HG03354 (cell line): Measurements from ENCODE around the gene EME1.
"Not testable (repeated sequence)": the region's sequence is repeated elsewhere in the genome, so short reads cannot be mapped to it uniquely, and the experiment has no call there.

Source experiments
- ATAC-seq: cut with Tn5 transposase; IDR thresholded peaks from one replicate; pipeline ENCODE4 v1.9.1; 2021; ENCODE audit warnings: mild to moderate bottlenecking; ENCODE audit not compliant: unreplicated experiment, poor library complexity, severe bottlenecking

EME1 gene

GRCh38 chr17:50421308-50422051 is 48.5 kb downstream of the EME1 start:
- ATAC-seq: no peak

- ATAC-seq: no peak
Measured at GRCh38 chr17:50422738-50423137, 49.7 kb downstream of the EME1 start.

- ATAC-seq: no peak
Measured at GRCh38 chr17:50423553-50424159, 50.6 kb downstream of the EME1 start.

GRCh38 chr17:50424246-50424995 is 51.4 kb downstream of the EME1 start:
- no peak for ATAC-seq

- ATAC-seq: no peak
Measured at GRCh38 chr17:50424996-50425681, 52.1 kb downstream of the EME1 start.

GRCh38 chr17:50425682-50426471 is 52.8 kb downstream of the EME1 start, which contains the start of gene ACSF2:
Gene ACSF2, plus strand, starts transcription at chr17:50426218. Its CDS starts 44 bp downstream, at chr17:50426262.
- ATAC-seq: peak; percentile 52

GRCh38 chr17:50426472-50426782 is 53.4 kb downstream of the EME1 start:
- ATAC-seq: no peak

GRCh38 chr17:50426814-50427787 is 54.1 kb downstream of the EME1 start:
- ATAC-seq: peak; percentile 52

- ATAC-seq: not testable (repeated sequence)
Measured at GRCh38 chr17:50428126-50428525, 55.1 kb downstream of the EME1 start.

- no peak for ATAC-seq
Measured at GRCh38 chr17:50428831-50429424, 55.9 kb downstream of the EME1 start.

GRCh38 chr17:50429793-50430192 is 56.8 kb downstream of the EME1 start:
- no peak for ATAC-seq
